ENCODE measurements around the gene SLC25A36.
"Not testable (repeated sequence)": the region's sequence is repeated elsewhere in the genome, so short reads cannot be mapped to it uniquely, and the experiment has no call there.

The SLC25A36 gene

DNA sequence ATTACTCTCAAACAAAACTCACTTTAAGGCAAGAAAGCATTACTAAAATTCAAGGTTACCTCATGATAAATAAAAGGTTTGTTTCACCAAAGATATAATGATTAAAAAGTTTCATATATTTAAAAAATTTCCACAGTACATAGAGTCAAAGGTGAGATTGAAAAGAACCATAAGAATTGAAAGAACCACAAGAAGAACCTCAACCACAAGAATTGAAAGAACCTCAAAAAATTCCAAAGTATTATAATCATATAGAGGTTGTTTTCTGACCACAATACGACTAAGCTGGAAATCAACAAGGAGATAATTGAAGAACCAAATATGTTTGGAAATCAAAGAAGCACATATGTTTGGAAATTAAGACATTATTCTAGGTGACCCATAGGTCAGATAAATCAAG lies 52.7 kb downstream of the SLC25A36 start:
- no peak for DNase-seq (ENCODE audit: low read depth in 3 of 3)

GRCh38 chr3:140994861-140995260 lies 53.2 kb downstream of the SLC25A36 start:
- DNase-seq (ENCODE audit: low read depth in 3 of 3): not testable (repeated sequence)

DNA sequence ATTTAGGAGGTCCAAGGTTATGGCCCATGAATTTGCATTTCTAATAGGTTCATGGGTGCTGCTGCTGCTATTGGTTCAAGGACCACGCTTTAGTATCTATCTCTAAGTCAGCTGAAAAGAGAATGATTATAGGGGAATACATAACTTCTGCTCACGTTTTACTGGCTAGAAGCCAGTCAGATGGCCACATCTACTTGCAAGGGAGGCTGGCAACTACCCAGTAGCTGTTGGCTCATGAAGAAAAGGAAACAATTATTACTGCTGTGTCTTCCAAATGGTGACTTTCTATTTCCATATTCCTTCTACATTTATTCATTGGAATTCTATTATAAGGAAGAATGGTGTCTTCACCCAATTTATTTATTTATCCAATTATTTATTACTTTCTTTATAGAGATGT lies 54.2 kb downstream of the SLC25A36 start:
- no peak for DNase-seq (ENCODE audit: low read depth in 3 of 3)

GRCh38 chr3:141000027-141000663 lies 58.5 kb downstream of the SLC25A36 start:
- peak; percentile 8 to 27 (median 17) for DNase-seq (ENCODE audit: low read depth in 3 of 3)

- DNase-seq (ENCODE audit: low read depth in 3 of 3): no peak
These were observed 59.0 kb downstream of the SLC25A36 start for GRCh38 chr3:141000686-141001085.

- DNase-seq (ENCODE audit: low read depth in 3 of 3): no peak
These were observed 64.7 kb downstream of the SLC25A36 start for GRCh38 chr3:141006344-141006743.

DNA sequence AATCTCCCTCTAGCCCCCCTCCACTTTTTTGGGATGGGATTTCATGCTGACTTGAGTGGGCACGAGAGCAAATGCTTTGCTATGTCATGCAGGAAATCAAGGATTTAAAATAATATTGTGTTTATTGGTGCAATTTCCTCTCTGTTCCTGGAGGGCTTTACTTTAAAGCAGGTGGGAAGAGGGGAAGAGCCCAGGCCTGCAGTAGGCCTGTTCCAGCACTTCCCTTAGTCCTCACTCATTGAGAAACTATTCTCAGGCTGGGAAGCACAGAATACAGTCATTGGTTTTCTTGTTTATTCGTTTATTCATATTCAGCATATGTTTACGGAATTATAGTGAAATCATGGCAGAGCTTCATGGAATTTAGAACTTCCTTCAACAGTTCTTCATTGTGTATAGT lies 67.9 kb downstream of the SLC25A36 start:
- DNase-seq (ENCODE audit: low read depth in 3 of 3): no peak

- DNase-seq (ENCODE audit: low read depth in 3 of 3): peak; percentile 65 to 78 (median 65)
These were observed 69.8 kb downstream of the SLC25A36 start for GRCh38 chr3:141011232-141011996.

DNA sequence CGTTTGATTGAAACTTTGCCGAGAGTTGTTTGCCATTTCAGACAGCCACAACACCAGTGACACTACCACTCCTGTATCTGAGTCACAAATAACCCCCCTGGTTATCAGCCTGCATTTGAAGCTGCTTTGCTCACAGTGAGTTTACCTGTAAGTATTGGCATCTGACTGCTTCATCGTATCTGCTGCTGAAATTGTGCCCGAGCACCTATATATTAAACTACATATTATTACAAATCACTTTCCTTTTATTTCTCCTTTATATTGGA lies 70.3 kb downstream of the SLC25A36 start:
- no peak for DNase-seq (ENCODE audit: low read depth in 3 of 3)

- no peak for DNase-seq (ENCODE audit: low read depth in 3 of 3)
These were observed 70.9 kb downstream of the SLC25A36 start for GRCh38 chr3:141012571-141012970.

GRCh38 chr3:141015481-141015880 lies 73.8 kb downstream of the SLC25A36 start:
- DNase-seq (ENCODE audit: low read depth in 3 of 3): no peak

- peak in 1 of 3 donors; percentile 9 for DNase-seq (ENCODE audit: low read depth in 3 of 3)
These were observed 76.0 kb downstream of the SLC25A36 start for GRCh38 chr3:141017366-141018322.

DNA sequence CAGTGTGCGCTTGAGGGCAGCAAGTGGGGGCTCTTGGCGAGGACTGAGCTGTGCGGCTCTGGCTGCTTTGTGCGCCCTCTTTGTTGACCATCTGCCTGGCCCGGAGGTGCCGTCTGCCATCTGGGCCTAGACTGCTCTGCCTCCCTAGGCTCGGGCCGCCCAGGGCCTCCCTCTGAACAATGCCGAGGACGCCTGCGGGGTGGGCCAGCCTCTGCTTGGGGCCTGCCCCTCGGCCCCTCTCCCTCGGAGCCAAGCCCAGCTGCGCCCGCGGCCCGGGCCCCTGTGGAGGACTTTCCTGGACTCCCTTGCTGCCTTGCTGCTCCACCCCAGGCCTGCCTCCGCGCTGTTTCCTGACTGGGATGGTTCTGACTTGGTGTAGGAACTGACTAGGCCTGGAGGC lies 77.6 kb downstream of the SLC25A36 start:
- no peak for DNase-seq (ENCODE audit: low read depth in 3 of 3)

DNA sequence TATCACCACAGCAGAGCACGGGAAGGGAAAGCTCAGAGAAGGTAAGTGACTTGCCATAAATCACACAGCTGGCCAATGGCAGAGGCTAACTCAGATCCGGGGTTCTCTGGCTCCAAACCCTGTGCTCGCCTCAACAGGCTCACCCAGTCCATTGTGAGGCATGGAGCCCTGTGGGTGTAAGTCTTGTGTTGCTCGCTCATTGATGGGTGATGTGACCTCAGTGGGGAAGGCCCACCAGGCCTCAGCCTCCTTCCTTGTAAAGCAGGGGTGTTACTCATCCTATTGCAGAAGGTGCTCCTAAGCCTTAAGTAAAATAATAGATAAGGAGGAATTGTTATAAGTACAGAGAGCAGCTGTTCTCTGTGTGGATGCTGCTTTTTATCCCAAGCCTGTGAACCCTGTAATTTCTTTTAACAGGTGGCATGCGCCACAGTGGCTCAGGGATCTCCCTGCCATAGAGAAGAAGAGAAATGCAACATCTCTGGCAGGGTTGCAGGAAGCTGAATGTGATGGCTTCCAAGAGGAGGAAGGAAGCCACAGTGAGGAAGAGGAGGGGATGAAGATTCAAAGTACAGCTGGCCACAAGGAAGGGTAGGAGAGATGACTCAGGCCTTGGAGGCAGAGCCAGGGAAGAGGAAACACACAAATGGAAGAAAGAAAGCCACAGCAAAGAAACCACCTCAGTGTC lies 78.7 kb downstream of the SLC25A36 start:
- DNase-seq (ENCODE audit: low read depth in 3 of 3): peak in 1 of 3 donors; percentile 8

GRCh38 chr3:141021261-141021660 lies 79.6 kb downstream of the SLC25A36 start:
- no peak for DNase-seq (ENCODE audit: low read depth in 3 of 3)

All from stimulated activated CD4-positive, alpha-beta T cell treated with anti-CD3 and anti-CD28 coated beads, TNF-alpha, amount 100 ng/mL, for 48 hours (primary cell).